Gastrocnemius medialis (tissue), 4 donors: ENCODE measurements around the gene MYL7. TPM values are rescaled to one million over a fixed set of nuclear protein-coding genes. Genes with fewer than 3 reads are reported as not detected.

Experiments
- ATAC-seq, 2 donors: fragments of 150-250 bp; one replicate each; pipeline ENCODE4 v1.9.1; 2016
- DNase-seq, 2 donors: peaks; one replicate each; pipeline ENCODE4 v3.0.0-alpha.2; 2019
- H3K27ac ChIP-seq, 4 donors: fragments of 200-600 bp; sonication (generic); 1 replicate in 1 of 4; 2 replicates in 3 of 4; pipeline ENCODE4 v1.5.1; 2016 to 2018; ENCODE audit warnings: mild to moderate bottlenecking in 2 of 4, moderate library complexity in 1 of 4
- H3K27me3 ChIP-seq, 3 donors: fragments of 200-600 bp; sonication (generic) in 2 of 3; 1 replicate in 1 of 3; 2 replicates in 2 of 3; pipeline versions ENCODE4 v1.5.1 to v1.6.0; 2016 to 2019; ENCODE audit warnings: mild to moderate bottlenecking in 1 of 3, moderate library complexity in 1 of 3
- H3K36me3 ChIP-seq, 2 donors: fragments of 200-600 bp; sonication (generic) in 1 of 2; one replicate each; pipeline ENCODE4 v1.5.1; 2017 to 2018
- H3K4me1 ChIP-seq, 2 donors: fragments of 200-600 bp; sonication (generic) in 1 of 2; one replicate each; pipeline ENCODE4 v1.5.1; 2016 to 2017; ENCODE audit warnings: mild to moderate bottlenecking in 2 of 2
- H3K4me3 ChIP-seq, 4 donors: fragments of 200-600 bp; sonication (generic) in 3 of 4; 1 replicate in 1 of 4; 2 replicates in 3 of 4; pipeline ENCODE4 v1.5.1; 2016 to 2019; ENCODE audit warnings: mild to moderate bottlenecking in 2 of 4
- H3K9me3 ChIP-seq, 3 donors: fragments of 200-600 bp; sonication (generic) in 2 of 3; 1 replicate in 1 of 3; 2 replicates in 2 of 3; pipeline ENCODE4 v1.5.1; 2016 to 2019
- CTCF ChIP-seq, 5 experiments: fragments of 450-650 bp in 3 of 5; fragments of 200-600 bp in 2 of 5; sonication (generic) in 2 of 5; IDR thresholded peaks in 4 of 5; conservative IDR thresholded peaks in 1 of 5; 1 replicate in 4 of 5; 2 replicates in 1 of 5; pipeline ENCODE4 v1.5.1; 2016 to 2019; ENCODE audit warnings: antibody characterized with exemption in 5 of 5, mild to moderate bottlenecking in 3 of 5, moderate library complexity in 3 of 5
- POLR2A ChIP-seq, 2 donors: fragments of 450-650 bp; IDR thresholded peaks; one replicate each; pipeline ENCODE4 v1.6.1; 2017; ENCODE audit warnings: antibody characterized with exemption in 2 of 2, mild to moderate bottlenecking in 2 of 2, moderate library complexity in 2 of 2
- in situ Hi-C, 4 donors: fragments of 200-750 bp; cut with MboI; loops; one replicate each; pipeline versions ENCODE4 v1.15.0 to v1.8.0; 2017; ENCODE audit warnings: low sequenced_read_pairs in 4 of 4
- intact Hi-C: fragments of 100-400 bp; cut with DNase I; formaldehyde crosslinking; loops from one replicate; pipeline ENCODE4 v1.15.1; 2023; ENCODE audit warnings: low total_unique reads
- total RNA-seq, 4 donors: library from RNA; depleted of rRNA; stranded (reverse); fragments of >200 nt; gene quantifications; one replicate each; pipeline versions ENCODE4 v1.1.0 to v1.2.3, GENCODE V29; 2016

Gene MYL7
- total RNA-seq, 4 donors from 2014 or later = 2.6 TPM; not detected in 3

GRCh38 chr7:44159824-44160630 lies 18.9 kb upstream of the MYL7 start:
- Histone ChIP-seq H3K27ac (no peak overlapping the region), H3K27me3 (no peaks in the 10 kb centered on the region), H3K9me3 (no peaks in the 10 kb centered on the region), H3K36me3 (no peaks in the 10 kb centered on the region), H3K4me1 (peaks cover 10 to 11% of the 10 kb centered on the region in 2 donors), H3K4me3 (no peak overlapping the region)
- in situ Hi-C loops (no loop called here), intact Hi-C loops (no loop called here)
- DNase-seq = no peak
- no peak for TF ChIP-seq CTCF (IDR thresholded peaks at IDR 0.05 in 4 of 5, conservative IDR thresholded peaks at IDR 0.05 in 1 of 5)
- TF ChIP-seq POLR2A (IDR thresholded peaks at IDR 0.05) = no peak
- no peak for ATAC-seq

- H3K36me3 ChIP-seq = no peaks in the 10 kb centered on the region
- H3K4me1 ChIP-seq = peaks cover 10 to 11% of the 10 kb centered on the region in 2 donors
- DNase-seq = no peak
- no peak overlapping the region for H3K4me3 ChIP-seq
- no peak for ATAC-seq
- in situ Hi-C loops (no loop called here), intact Hi-C loops (no loop called here)
- no peak for TF ChIP-seq CTCF (IDR thresholded peaks at IDR 0.05 in 4 of 5, conservative IDR thresholded peaks at IDR 0.05 in 1 of 5)
- TF ChIP-seq POLR2A (IDR thresholded peaks at IDR 0.05) = no peak
- H3K9me3 ChIP-seq = no peaks in the 10 kb centered on the region
- no peaks in the 10 kb centered on the region for H3K27me3 ChIP-seq
- no peak overlapping the region for H3K27ac ChIP-seq
Observed at GRCh38 chr7:44158873-44159631, 17.9 kb upstream of the MYL7 start.

- no peaks in the 10 kb centered on the region for H3K9me3 ChIP-seq
- TF ChIP-seq POLR2A (IDR thresholded peaks at IDR 0.05) (no peak), CTCF (IDR thresholded peaks at IDR 0.05 in 4 of 5, conservative IDR thresholded peaks at IDR 0.05 in 1 of 5) (no peak)
- no peak for ATAC-seq
- no peaks in the 10 kb centered on the region for H3K36me3 ChIP-seq
- peaks cover 10 to 11% of the 10 kb centered on the region in 2 donors for H3K4me1 ChIP-seq
- DNase-seq = no peak
- H3K4me3 ChIP-seq = no peak overlapping the region
- in situ Hi-C loops (no loop called here), intact Hi-C loops (no loop called here)
- H3K27me3 ChIP-seq = no peaks in the 10 kb centered on the region
- H3K27ac ChIP-seq = no peak overlapping the region
Observed at GRCh38 chr7:44158096-44158872, 17.2 kb upstream of the MYL7 start.

- intact Hi-C loops (no loop called here), in situ Hi-C loops (no loop called here)
- H3K4me1 ChIP-seq = peaks cover 10 to 11% of the 10 kb centered on the region in 2 donors
- H3K9me3 ChIP-seq = no peaks in the 10 kb centered on the region
- DNase-seq = no peak
- no peak for ATAC-seq
- no peak overlapping the region for H3K27ac ChIP-seq
- H3K27me3 ChIP-seq = no peaks in the 10 kb centered on the region
- no peaks in the 10 kb centered on the region for H3K36me3 ChIP-seq
- TF ChIP-seq CTCF (IDR thresholded peaks at IDR 0.05 in 4 of 5, conservative IDR thresholded peaks at IDR 0.05 in 1 of 5) (no peak), POLR2A (IDR thresholded peaks at IDR 0.05) (no peak)
- no peak overlapping the region for H3K4me3 ChIP-seq
Observed at GRCh38 chr7:44157116-44158080, 16.3 kb upstream of the MYL7 start.
